Endothelial cell of umbilical vein (primary cell): ENCODE data around the gene HDAC5. TPM values are rescaled to one million over a fixed set of nuclear protein-coding genes. Genes with fewer than 3 reads are reported as not detected.

Experiments
- BruUV-seq: library from RNA; stranded (reverse); fragments of 400-500 nt; replicated peaks from 2 replicates; lab custom pipeline; 2021; lab: Mats Ljungman, UMichigan
- CTCF ChIA-PET: fragments of 300-600, 350-600 bp; sonication (Branson Sonifier 250); formaldehyde crosslinking; loops from one replicate; lab custom pipeline; 2021; ENCODE audit warnings: antibody characterized with exemption, inconsistent platforms; lab: Charles Lee
- POLR2A ChIA-PET: fragments of 300-600, 350-600 bp; sonication (Branson Sonifier 250); formaldehyde crosslinking; loops from one replicate; lab custom pipeline; 2021; ENCODE audit warnings: antibody characterized with exemption, inconsistent platforms; lab: Charles Lee
- DNase-seq: peaks from one replicate; pipeline ENCODE4 v3.0.0-alpha.2; 2011; ENCODE audit warnings: low read depth, low spot score
- FAIRE-seq: peaks from 2 replicates; lab custom pipeline; 2011; peaks lifted over from hg19 to GRCh38; lab: Jason Lieb, UNC
- H2AFZ ChIP-seq: 2 replicates; pipeline ENCODE4 v1.6.0; 2012; ENCODE audit warnings: low read depth, low read length, control low read depth, inconsistent platforms
- H3K27ac ChIP-seq: 2 replicates; pipeline ENCODE4 v1.5.1; 2011; ENCODE audit warnings: low read depth, mild to moderate bottlenecking, control low read depth, low read length, moderate library complexity; ENCODE audit not compliant: insufficient read depth
- H3K27me3 ChIP-seq, 2 experiments: 2 replicates each; pipeline versions ENCODE4 v1.6.0 to v1.6.1; 2011; ENCODE audit warnings: low read length in 2 of 2, mixed read lengths in 1 of 2; ENCODE audit not compliant: control insufficient read depth in 2 of 2, insufficient read depth in 2 of 2
- H3K36me3 ChIP-seq, 2 experiments: 2 replicates in 1 of 2; 3 replicates in 1 of 2; pipeline ENCODE4 v1.5.1; 2011; ENCODE audit warnings: low read length in 2 of 2, mild to moderate bottlenecking in 1 of 2, moderate library complexity in 1 of 2; ENCODE audit not compliant: control insufficient read depth in 2 of 2, insufficient read depth in 2 of 2; ENCODE audit errors: extremely low read depth in 1 of 2
- H3K4me1 ChIP-seq: 3 replicates; pipeline ENCODE4 v1.5.1; 2011; ENCODE audit warnings: mild to moderate bottlenecking, low read length; ENCODE audit not compliant: control insufficient read depth, insufficient read depth; ENCODE audit errors: extremely low read depth
- H3K4me2 ChIP-seq: 2 replicates; pipeline ENCODE4 v1.6.1; 2011; ENCODE audit warnings: low read length, control low read depth, mixed read lengths; ENCODE audit not compliant: insufficient read depth
- H3K4me3 ChIP-seq, 3 experiments: fragments of 200-600 bp in 1 of 3; sonication (generic), shearing (Covaris generic) in 1 of 3; replicated peaks in 1 of 3; 2 replicates each; pipeline ENCODE4 v1.5.1; 2011 to 2016; ENCODE audit warnings: control low read depth in 3 of 3, low read length in 3 of 3, mild to moderate bottlenecking in 2 of 3, inconsistent platforms in 1 of 3, low read depth in 1 of 3, moderate library complexity in 1 of 3; ENCODE audit not compliant: insufficient read depth in 1 of 3
- H3K79me2 ChIP-seq: 2 replicates; pipeline ENCODE4 v1.6.0; 2012; ENCODE audit warnings: low read length, inconsistent platforms; ENCODE audit not compliant: control insufficient read depth, insufficient read depth
- H3K9ac ChIP-seq: replicated peaks from 2 replicates; pipeline ENCODE3; 2011; ENCODE audit warnings: low read length, control low read depth; ENCODE audit not compliant: insufficient read depth; ENCODE audit errors: extremely low read depth
- H3K9me1 ChIP-seq: replicated peaks from 3 replicates; pipeline ENCODE4 v1.6.0; 2011; ENCODE audit warnings: mild to moderate bottlenecking, low read length; ENCODE audit not compliant: control insufficient read depth, insufficient read depth; ENCODE audit errors: extremely low read depth
- H3K9me3 ChIP-seq: replicated peaks from 2 replicates; pipeline ENCODE4 v1.5.1; 2012; ENCODE audit warnings: low read length, inconsistent platforms; ENCODE audit not compliant: control insufficient read depth, insufficient read depth
- H4K20me1 ChIP-seq: replicated peaks from 2 replicates; pipeline ENCODE3; 2011; ENCODE audit warnings: mild to moderate bottlenecking, low read length; ENCODE audit not compliant: control insufficient read depth, insufficient read depth; ENCODE audit errors: extremely low read depth
- EZH2 ChIP-seq: IDR thresholded peaks from 2 replicates; pipeline ENCODE4 v1.6.1; 2012; ENCODE audit warnings: borderline replicate concordance, low read depth, mild to moderate bottlenecking, moderate library complexity, low read length, inconsistent platforms; ENCODE audit not compliant: severe bottlenecking
- FOS ChIP-seq: IDR thresholded peaks from 2 replicates; pipeline ENCODE4 v1.6.1; 2011; ENCODE audit warnings: mild to moderate bottlenecking, low read length, moderate library complexity, borderline replicate concordance; ENCODE audit not compliant: insufficient read depth
- GATA2 ChIP-seq: IDR thresholded peaks from 2 replicates; pipeline ENCODE4 v1.7.0; 2011; ENCODE audit warnings: low read depth, mild to moderate bottlenecking, moderate library complexity, mixed read lengths, low read length; ENCODE audit not compliant: insufficient read length, insufficient read depth
- JUN ChIP-seq: IDR thresholded peaks from 2 replicates; pipeline ENCODE4 v1.6.1; 2011; ENCODE audit warnings: borderline replicate concordance, low read depth; ENCODE audit not compliant: insufficient read length, insufficient read depth
- MYC ChIP-seq: IDR thresholded peaks from one replicate; pipeline ENCODE4 v1.6.1; 2011; ENCODE audit warnings: mild to moderate bottlenecking, low read depth, low read length
- POLR2A ChIP-seq: IDR thresholded peaks from 2 replicates; pipeline ENCODE4 v1.6.1; 2012; ENCODE audit warnings: low read depth, mild to moderate bottlenecking, control low read depth, low read length
- POLR2AphosphoS5 ChIP-seq: IDR thresholded peaks from 2 replicates; pipeline ENCODE4 v1.6.1; 2012; ENCODE audit warnings: low read depth, mild to moderate bottlenecking, control low read depth, low read length, moderate library complexity; ENCODE audit not compliant: insufficient read depth
- dilution Hi-C: fragments of 300-500 bp; cut with MboI; formaldehyde crosslinking; loops from one replicate; pipeline ENCODE4 v1.15.0; 2019; ENCODE audit warnings: low sequenced_read_pairs; ENCODE audit not compliant: extremely low pct_ligation_motif_present
- intact Hi-C: fragments of 100-400 bp; cut with micrococcal nuclease; formaldehyde crosslinking; loops from one replicate; pipeline ENCODE4 v1.10.0; 2022
- polyA plus RNA-seq, 4 experiments: library from polyadenylated mRNA; depleted of rRNA in 3 of 4; stranded (reverse) in 3 of 4; unstranded in 1 of 4; fragments of >200 nt; gene quantifications; 2 replicates each; pipeline versions ENCODE4 v1.2.1 to v1.2.3, GENCODE V29; 2011 to 2012; ENCODE audit warnings: missing spikeins in 1 of 4
- total RNA-seq: library from RNA; stranded (reverse); gene quantifications from 2 replicates; pipeline ENCODE4 v1.2.3, GENCODE V29; 2021
- TF ChIP-seq, protein P1 (sequence below), 2 donors: IDR thresholded peaks; 1 replicate in 1 of 2; 2 replicates in 1 of 2; pipeline ENCODE4 v1.5.1; 2011; ENCODE audit warnings: low read length in 2 of 2, mild to moderate bottlenecking in 2 of 2, moderate library complexity in 2 of 2, control low read depth in 1 of 2, inconsistent platforms in 1 of 2, low read depth in 1 of 2; ENCODE audit not compliant: insufficient read depth in 1 of 2; ENCODE audit errors: extremely low read depth in 1 of 2
- TF ChIP-seq, protein P2 (sequence below): IDR thresholded peaks from 2 replicates; pipeline ENCODE4 v1.6.1; 2011; ENCODE audit not compliant: insufficient read depth, insufficient read length

The HDAC5 gene
- total and polyA plus RNA-seq, 2 donors (not counting 3 experiments of a cell fraction or from before 2014, with no cell fraction given) = 35.4 to 40.4 TPM

DNA sequence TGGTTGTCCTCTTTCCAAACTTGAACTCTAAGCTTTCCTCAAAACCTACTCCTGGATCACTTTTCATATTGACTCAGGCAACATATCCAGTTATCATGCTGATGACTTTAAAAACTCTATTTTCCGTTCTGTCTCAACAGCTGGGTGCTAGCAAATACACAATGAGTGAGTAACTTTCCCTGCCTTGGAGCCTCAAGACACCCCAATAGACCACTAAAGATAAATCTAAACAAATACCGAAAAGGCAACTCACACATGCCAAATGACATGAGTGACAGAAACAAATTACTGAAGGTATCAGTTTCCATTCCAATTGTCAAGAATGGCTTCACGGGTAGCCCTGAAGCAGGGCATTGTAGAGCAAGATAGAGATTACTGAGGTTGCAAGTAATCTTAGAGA, 93.0 kb downstream of the HDAC5 start:
- Histone ChIP-seq H3K27ac (no peak overlapping the region), H3K9me1 (no peaks in the 10 kb centered on the region), H2AFZ (no peak overlapping the region), H4K20me1 (no peaks in the 10 kb centered on the region), H3K36me3 (peaks cover 7 to 13% of the 10 kb centered on the region in 2 experiments), H3K27me3 (no peaks in the 10 kb centered on the region), H3K4me2 (no peak overlapping the region), H3K4me1 (peaks cover 9% of the 10 kb centered on the region), H3K9ac (no peak overlapping the region), H3K9me3 (no peaks in the 10 kb centered on the region), H3K4me3 (no peak overlapping the region), H3K79me2 (no peaks in the 10 kb centered on the region)
- CTCF ChIA-PET = interaction anchor here (1.0 to 7.6 kb wide), 2 partner anchors 12 to 86 kb away, joined by 6 to 38 read pairs; no protein-coding TSS in a partner anchor
- BruUV-seq = no TSS peak
- DNase-seq (no peak), FAIRE-seq (no peak)
- TF ChIP-seq POLR2AphosphoS5 (no peak), POLR2A (no peak), FOS (no peak), JUN (no peak), GATA2 (no peak), EZH2 (no peak), MYC (no peak)
- TF ChIP-seq, protein P1, sequence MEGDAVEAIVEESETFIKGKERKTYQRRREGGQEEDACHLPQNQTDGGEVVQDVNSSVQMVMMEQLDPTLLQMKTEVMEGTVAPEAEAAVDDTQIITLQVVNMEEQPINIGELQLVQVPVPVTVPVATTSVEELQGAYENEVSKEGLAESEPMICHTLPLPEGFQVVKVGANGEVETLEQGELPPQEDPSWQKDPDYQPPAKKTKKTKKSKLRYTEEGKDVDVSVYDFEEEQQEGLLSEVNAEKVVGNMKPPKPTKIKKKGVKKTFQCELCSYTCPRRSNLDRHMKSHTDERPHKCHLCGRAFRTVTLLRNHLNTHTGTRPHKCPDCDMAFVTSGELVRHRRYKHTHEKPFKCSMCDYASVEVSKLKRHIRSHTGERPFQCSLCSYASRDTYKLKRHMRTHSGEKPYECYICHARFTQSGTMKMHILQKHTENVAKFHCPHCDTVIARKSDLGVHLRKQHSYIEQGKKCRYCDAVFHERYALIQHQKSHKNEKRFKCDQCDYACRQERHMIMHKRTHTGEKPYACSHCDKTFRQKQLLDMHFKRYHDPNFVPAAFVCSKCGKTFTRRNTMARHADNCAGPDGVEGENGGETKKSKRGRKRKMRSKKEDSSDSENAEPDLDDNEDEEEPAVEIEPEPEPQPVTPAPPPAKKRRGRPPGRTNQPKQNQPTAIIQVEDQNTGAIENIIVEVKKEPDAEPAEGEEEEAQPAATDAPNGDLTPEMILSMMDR (IDR thresholded peaks at IDR 0.05; ENCODE audit: extremely low read depth in 1 of 2, insufficient read depth in 1 of 2, low read depth in 1 of 2, low read length in 2 of 2) = no peak
- TF ChIP-seq, protein P2, sequence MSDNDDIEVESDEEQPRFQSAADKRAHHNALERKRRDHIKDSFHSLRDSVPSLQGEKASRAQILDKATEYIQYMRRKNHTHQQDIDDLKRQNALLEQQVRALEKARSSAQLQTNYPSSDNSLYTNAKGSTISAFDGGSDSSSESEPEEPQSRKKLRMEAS = no peak
- dilution Hi-C loops (no loop called here), intact Hi-C loops (no loop called here)
- POLR2A ChIA-PET = no interaction called here
